PC-9 (cell line): ENCODE data around the gene TIMM21. TPM values are rescaled to one million over a fixed set of nuclear protein-coding genes. Genes with fewer than 3 reads are reported as not detected.

ENCODE experiments used
- BruUV-seq: library from RNA; stranded (reverse); fragments of 400-500 nt; replicated peaks from 2 replicates; lab custom pipeline; 2021; lab: Mats Ljungman, UMichigan
- CTCF ChIA-PET: fragments of 300-600 bp; sonication (Branson Sonifier 250); formaldehyde crosslinking; loops from one replicate; lab custom pipeline; 2022; ENCODE audit warnings: antibody characterized with exemption; lab: Charles Lee
- POLR2A ChIA-PET: fragments of 300-600 bp; sonication (Branson Sonifier 250); formaldehyde crosslinking; loops from one replicate; lab custom pipeline; 2022; ENCODE audit warnings: antibody characterized with exemption; ENCODE audit not compliant: unreplicated experiment; lab: Charles Lee
- DNase-seq, 2 experiments: peaks; one replicate each; pipeline versions ENCODE4 v3.0.0 to v3.0.0-alpha.2; 2015 to 2022; ENCODE audit warnings: mixed read lengths in 1 of 2
- H2AFZ ChIP-seq: fragments of 200-600 bp; sonication (generic); 2 replicates; pipeline ENCODE4 v1.8.1; 2017; ENCODE audit warnings: antibody characterized with exemption
- H3F3A ChIP-seq: fragments of 200-600 bp; sonication (generic); 2 replicates; pipeline ENCODE4 v1.8.1; 2017; ENCODE audit warnings: antibody characterized with exemption, mild to moderate bottlenecking, low read depth; ENCODE audit not compliant: insufficient read depth
- H3K27ac ChIP-seq: fragments of 200-600 bp; sonication (generic); 2 replicates; pipeline ENCODE4 v1.6.1; 2016; ENCODE audit warnings: mixed run types
- H3K27me3 ChIP-seq: fragments of 200-600 bp; sonication (generic); 2 replicates; pipeline ENCODE4 v1.6.1; 2016; ENCODE audit warnings: low read depth, mixed run types; ENCODE audit not compliant: insufficient read depth
- H3K36me3 ChIP-seq: fragments of 200-600 bp; sonication (generic); 2 replicates; pipeline ENCODE4 v1.6.1; 2016; ENCODE audit warnings: low read depth, mixed run types
- H3K4me1 ChIP-seq: fragments of 200-600 bp; sonication (generic); replicated peaks from 2 replicates; pipeline ENCODE4 v1.6.1; 2016; ENCODE audit warnings: mixed run types; ENCODE audit not compliant: insufficient read depth
- H3K4me2 ChIP-seq: fragments of 200-600 bp; sonication (generic); 2 replicates; pipeline ENCODE4 v1.6.1; 2017; ENCODE audit warnings: mixed run types
- H3K4me3 ChIP-seq: fragments of 200-600 bp; sonication (generic); 2 replicates; pipeline ENCODE4 v1.6.1; 2016; ENCODE audit warnings: mixed run types
- H3K79me2 ChIP-seq: fragments of 200-600 bp; sonication (generic); 2 replicates; pipeline ENCODE4 v1.6.1; 2017; ENCODE audit warnings: low read depth, mixed run types
- H3K9me2 ChIP-seq: fragments of 200-600 bp; sonication (generic); 2 replicates; pipeline ENCODE4 v1.8.1; 2017; ENCODE audit warnings: mild to moderate bottlenecking; ENCODE audit not compliant: insufficient read depth
- H3K9me3 ChIP-seq: fragments of 200-600 bp; sonication (generic); 2 replicates; pipeline ENCODE4 v1.8.1; 2016; ENCODE audit warnings: low read depth; ENCODE audit not compliant: insufficient read depth
- H4K20me1 ChIP-seq: fragments of 200-600 bp; sonication (generic); 2 replicates; pipeline ENCODE4 v1.8.1; 2017; ENCODE audit not compliant: insufficient read depth
- CTCF ChIP-seq: fragments of 200-600 bp; sonication (generic); conservative IDR thresholded peaks from 2 replicates; pipeline ENCODE4 v1.6.1; 2017; ENCODE audit warnings: mixed run types, antibody characterized with exemption, mild to moderate bottlenecking, moderate library complexity
- EZH2 ChIP-seq: fragments of 200-600 bp; sonication (generic); IDR thresholded peaks from 2 replicates; pipeline ENCODE4 v1.8.0; 2017; ENCODE audit warnings: antibody characterized with exemption, low read depth
- intact Hi-C: fragments of 100-400 bp; cut with micrococcal nuclease; formaldehyde crosslinking; loops from one replicate; pipeline ENCODE4 v1.10.0; 2022; ENCODE audit not compliant: unreplicated experiment
- total RNA-seq: library from RNA; stranded (reverse); gene quantifications from 2 replicates; pipeline ENCODE4 v1.2.3, GENCODE V29; 2021

Gene TIMM21
- total RNA-seq, 1 experiment from 2014 or later, result 32.6 TPM

GRCh38 chr18:74204526-74205152 lies 56.3 kb downstream of the TIMM21 start:
- Histone ChIP-seq H3K4me1 (peaks cover 7% of the 10 kb centered on the region), H3K27me3 (no peaks in the 10 kb centered on the region), H3K9me2 (no peaks in the 10 kb centered on the region), H3K9me3 (no peaks in the 10 kb centered on the region), H3K79me2 (no peaks in the 10 kb centered on the region), H3K4me3 (no peak overlapping the region), H3K36me3 (no peaks in the 10 kb centered on the region), H3K27ac (no peak overlapping the region), H3F3A (peaks cover 3% of the 10 kb centered on the region; the same call in 1 of the 2 replicates), H2AFZ (no peak overlapping the region), H4K20me1 (no peaks in the 10 kb centered on the region), H3K4me2 (no peak overlapping the region)
- BruUV-seq, result no TSS peak
- no peak for TF ChIP-seq CTCF
- no peak for TF ChIP-seq EZH2
- CTCF ChIA-PET, result no interaction called here
- intact Hi-C loops, result no loop called here
- no peak for DNase-seq
- POLR2A ChIA-PET, result interaction anchor here (0.6 to 0.8 kb wide), 2 partner anchors 577 to 946 kb away, joined by 3 to 18 read pairs; no protein-coding TSS in a partner anchor

Other genes with a start within 250 kb of the TIMM21 start
- gene FBXO15, start 689 bp upstream of the TIMM21 start, total RNA-seq, result 2.2 and 3.9 TPM in 2 replicates
- 105 and 109 TPM in 2 replicates for gene CYB5A, start 143.4 kb downstream of the TIMM21 start, total RNA-seq
- gene C18orf63, start 167.3 kb downstream of the TIMM21 start, total RNA-seq, result not detected in 2 replicates